HepG2 (cell line): ENCODE results near the gene ATP6V0E2. TPM values are rescaled to one million over a fixed set of nuclear protein-coding genes. Genes with fewer than 3 reads are reported as not detected.

ENCODE experiments used
- ATAC-seq: fragments of 200-7000 bp; cut with Tn5 transposase; 3 replicates; pipeline ENCODE4 v1.9.1; 2020; ENCODE audit warnings: mild to moderate bottlenecking, moderate library complexity
- BruUV-seq: library from RNA; stranded (reverse); fragments of 400-500 nt; replicated peaks from 2 replicates; lab custom pipeline; 2021; lab: Mats Ljungman, UMichigan
- CTCF ChIA-PET: fragments of 300-600 bp; formaldehyde crosslinking; extraction: SDS; loops from one replicate; lab custom pipeline; 2021; ENCODE audit warnings: low total read pairs, inconsistent platforms, low intra/inter-chr PET ratio; lab: Yijun Ruan, JAX
- POLR2A ChIA-PET: fragments of 350-600 bp; sonication (Branson Sonifier 250); formaldehyde crosslinking; loops from one replicate; lab custom pipeline; 2020; ENCODE audit warnings: antibody characterized with exemption, inconsistent platforms; lab: Yijun Ruan, JAX
- DNase-seq: peaks from one replicate; pipeline ENCODE4 v3.0.0-alpha.2; 2015; ENCODE audit warnings: low spot score
- FAIRE-seq: peaks from 3 replicates; lab custom pipeline; 2011; peaks lifted over from hg19 to GRCh38; lab: Jason Lieb, UNC
- H2AFZ ChIP-seq: one replicate; pipeline ENCODE4 v1.6.1; 2011; ENCODE audit warnings: low read length, inconsistent platforms
- H3K27ac ChIP-seq: fragments of 300-600 bp; 3 replicates; pipeline ENCODE4 v1.8.0; 2011; ENCODE audit warnings: mixed run types, mild to moderate bottlenecking, mixed read lengths, low read length, inconsistent platforms; ENCODE audit not compliant: insufficient read depth; ENCODE audit errors: extremely low read length
- H3K27me3 ChIP-seq, 2 experiments: fragments of 200-600 bp in 1 of 2; 2 replicates in 1 of 2; 3 replicates in 1 of 2; pipeline versions ENCODE4 v1.6.0 to v1.8.0; 2011; ENCODE audit warnings: low read length in 2 of 2, mild to moderate bottlenecking in 2 of 2, moderate library complexity in 2 of 2, inconsistent platforms in 1 of 2; ENCODE audit not compliant: insufficient read depth in 2 of 2, control insufficient read depth in 1 of 2
- H3K36me3 ChIP-seq, 2 experiments: fragments of 200-600 bp in 1 of 2; replicated peaks in 1 of 2; 2 replicates in 1 of 2; 3 replicates in 1 of 2; pipeline versions ENCODE4 v1.5.1 to v1.8.0; 2011; ENCODE audit warnings: low read length in 2 of 2, inconsistent platforms in 1 of 2; ENCODE audit not compliant: insufficient read depth in 2 of 2, control insufficient read depth in 1 of 2
- H3K4me1 ChIP-seq: 2 replicates; pipeline ENCODE4 v1.5.1; 2012; ENCODE audit warnings: low read length, inconsistent platforms; ENCODE audit not compliant: insufficient read depth
- H3K4me2 ChIP-seq: 2 replicates; pipeline ENCODE4 v1.6.0; 2011; ENCODE audit warnings: low read depth, low read length, inconsistent platforms
- H3K4me3 ChIP-seq, 3 experiments: fragments of 200-600 bp in 1 of 3; sonication (generic), shearing (Covaris generic) in 1 of 3; replicated peaks in 1 of 3; 2 replicates each; pipeline ENCODE4 v1.5.1; 2011 to 2016; ENCODE audit warnings: low read length in 3 of 3, inconsistent platforms in 2 of 3, low read depth in 2 of 3, mild to moderate bottlenecking in 2 of 3, control low read depth in 1 of 3, mixed read lengths in 1 of 3; ENCODE audit not compliant: insufficient read depth in 1 of 3
- H3K79me2 ChIP-seq: one replicate; pipeline ENCODE4 v1.6.1; 2011; ENCODE audit warnings: low read length, inconsistent platforms; ENCODE audit not compliant: insufficient read depth
- H3K9ac ChIP-seq: 2 replicates; pipeline ENCODE4 v1.6.0; 2011; ENCODE audit warnings: mild to moderate bottlenecking, low read depth, low read length, inconsistent platforms; ENCODE audit not compliant: insufficient read depth
- H3K9me3 ChIP-seq: 2 replicates; pipeline ENCODE4 v1.5.1; 2012; ENCODE audit warnings: mild to moderate bottlenecking, low read length
- H4K20me1 ChIP-seq: 2 replicates; pipeline ENCODE4 v1.6.0; 2011; ENCODE audit warnings: inconsistent platforms, mild to moderate bottlenecking, low read length, moderate library complexity; ENCODE audit not compliant: insufficient read depth
- GLI4 ChIP-seq: sonication (generic); formaldehyde crosslinking; IDR thresholded peaks from 2 replicates; pipeline ENCODE4 v1.5.1; 2020; ENCODE audit warnings: missing genetic modification reagents, mild to moderate bottlenecking, moderate library complexity, borderline replicate concordance
- SATB2 ChIP-seq: sonication (generic); formaldehyde crosslinking; IDR thresholded peaks from 2 replicates; pipeline ENCODE4 v1.5.0; 2020; ENCODE audit warnings: missing genetic modification reagents
- SNAPC4 ChIP-seq: sonication (generic); formaldehyde crosslinking; IDR thresholded peaks from 2 replicates; pipeline ENCODE4 v1.4.0; 2020; ENCODE audit warnings: mild to moderate bottlenecking, missing genetic modification reagents
- SRSF9 ChIP-seq: fragments of 200-400 bp; formaldehyde crosslinking; IDR thresholded peaks from 2 replicates; pipeline ENCODE4 v1.6.1; 2018; ENCODE audit warnings: borderline replicate concordance, mild to moderate bottlenecking, low read depth, low read length; ENCODE audit not compliant: insufficient read depth, poor library complexity, severe bottlenecking
- ZNF552 ChIP-seq: sonication (generic); formaldehyde crosslinking; IDR thresholded peaks from 2 replicates; pipeline ENCODE4 v1.9.0; 2022; ENCODE audit warnings: missing genetic modification reagents, mild to moderate bottlenecking, borderline replicate concordance
- ZNF605 ChIP-seq: sonication (generic); formaldehyde crosslinking; IDR thresholded peaks from 2 replicates; pipeline ENCODE4 v1.8.0; 2022; ENCODE audit warnings: mild to moderate bottlenecking, missing genetic modification reagents
- ZNF761 ChIP-seq: sonication (generic); formaldehyde crosslinking; conservative IDR thresholded peaks from 2 replicates; pipeline ENCODE4 v1.4.0; 2020; ENCODE audit warnings: mild to moderate bottlenecking, missing genetic modification reagents
- WGBS: methylation state at CpG from one replicate; pipeline ENCODE4 v1.1.6; 2017; ENCODE audit warnings: low lambda C conversion rate; 5-methylcytosine and 5-hydroxymethylcytosine counted together
- in situ Hi-C: cut with HindIII; loops from 2 replicates; pipeline ENCODE4 v1.10.0; 2017; ENCODE audit warnings: low pct_unique_long_range_greater_than_20kb; ENCODE audit not compliant: extremely low pct_ligation_motif_present
- intact Hi-C: fragments of 100-400 bp; cut with micrococcal nuclease; formaldehyde crosslinking; loops from one replicate; pipeline ENCODE4 v1.10.0; 2022; ENCODE audit not compliant: unreplicated experiment
- polyA plus RNA-seq, 8 experiments: library from polyadenylated mRNA; depleted of rRNA in 3 of 8; stranded (reverse) in 7 of 8; unstranded in 1 of 8; fragments of >200 nt; fragmentation: Illumina TruSeq in 4 of 8; extraction: Trizol in 4 of 8; gene quantifications; 2 replicates each; pipeline versions ENCODE4 v1.2.1 to v1.2.3, GENCODE V29; 2011 to 2016; ENCODE audit warnings: low read depth in 4 of 8, missing spikeins in 1 of 8, mixed read lengths in 1 of 8; ENCODE audit not compliant: insufficient read depth in 1 of 8
- total RNA-seq, 5 experiments: library from RNA; depleted of rRNA; stranded (reverse); fragments of >200 nt; fragmentation: Illumina TruSeq; extraction: Trizol; gene quantifications; 2 replicates each; pipeline ENCODE4 v1.2.3, GENCODE V29; 2016; ENCODE audit warnings: low read depth in 1 of 5
- TF ChIP-seq, protein P1 (sequence below): sonication (generic); formaldehyde crosslinking; IDR thresholded peaks from 2 replicates; pipeline ENCODE4 v1.8.0; 2022; ENCODE audit warnings: missing genetic modification reagents, low read depth, mild to moderate bottlenecking, borderline replicate concordance
- TF ChIP-seq, protein P2 (sequence below): sonication (generic); formaldehyde crosslinking; IDR thresholded peaks from 2 replicates; pipeline ENCODE4 v1.4.0; 2020; ENCODE audit warnings: missing genetic modification reagents
- TF ChIP-seq, protein P3 (sequence below): sonication (generic); formaldehyde crosslinking; IDR thresholded peaks from 2 replicates; pipeline ENCODE4 v1.4.0; 2020; ENCODE audit warnings: missing genetic modification reagents

Gene ATP6V0E2
- total and polyA plus RNA-seq, 2 of the 13 experiments (the other 11 are each of a cell fraction or from before 2014, with no cell fraction given) = 36.8 to 203 TPM

DNA sequence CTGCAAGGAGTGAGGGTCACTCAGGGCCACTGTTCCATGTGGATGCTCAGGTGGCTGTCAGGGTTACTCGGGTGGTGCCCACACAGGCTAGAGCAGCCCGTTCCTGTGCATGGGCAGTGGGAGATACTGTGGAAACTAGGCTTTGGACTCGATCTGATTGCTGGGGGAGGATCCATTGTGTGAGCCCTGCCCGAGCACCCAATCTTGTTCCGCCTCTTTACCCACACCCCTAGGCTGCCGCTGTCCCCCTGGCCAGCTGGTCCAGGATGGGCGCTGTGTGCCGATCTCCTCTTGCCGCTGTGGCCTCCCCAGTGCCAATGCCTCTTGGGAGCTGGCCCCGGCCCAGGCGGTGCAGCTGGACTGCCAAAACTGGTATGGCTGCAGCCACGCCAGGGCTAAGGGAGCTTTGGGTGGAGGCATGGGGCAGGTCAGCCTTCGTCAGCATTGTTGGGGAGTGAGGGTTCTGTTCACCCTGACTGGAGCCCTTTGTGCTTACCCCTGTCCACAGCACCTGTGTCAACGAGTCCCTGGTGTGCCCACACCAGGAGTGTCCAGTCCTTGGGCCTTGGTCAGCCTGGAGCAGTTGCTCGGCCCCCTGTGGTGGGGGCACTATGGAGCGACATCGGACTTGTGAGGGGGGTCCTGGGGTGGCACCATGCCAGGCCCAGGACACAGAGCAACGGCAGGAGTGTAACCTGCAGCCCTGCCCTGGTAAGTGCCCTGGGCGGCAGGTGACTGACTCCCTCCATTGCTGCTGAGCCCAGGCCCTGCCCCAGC, 48.0 kb upstream of the ATP6V0E2 start:
- Histone ChIP-seq H3K36me3 (no peaks in the 10 kb centered on the region), H2AFZ (no peak overlapping the region)
- CTCF ChIA-PET = no interaction called here

More for the DNA sequence above, 48.0 kb upstream of the ATP6V0E2 start:
- Histone ChIP-seq H3K27me3 (peaks cover 2 to 3% of the 10 kb centered on the region in 2 experiments; a peak in 1 of 5 replicates), H3K27ac (no peak overlapping the region), H3K4me2 (no peak overlapping the region), H3K4me3 (no peak overlapping the region), H3K9me3 (no peaks in the 10 kb centered on the region), H3K79me2 (no peaks in the 10 kb centered on the region), H3K4me1 (peaks cover 15% of the 10 kb centered on the region), H3K9ac (no peak overlapping the region), H4K20me1 (no peaks in the 10 kb centered on the region)
- TF ChIP-seq ZNF605 (CRISPR knock-in tag) = no peak
- TF ChIP-seq, protein P1, sequence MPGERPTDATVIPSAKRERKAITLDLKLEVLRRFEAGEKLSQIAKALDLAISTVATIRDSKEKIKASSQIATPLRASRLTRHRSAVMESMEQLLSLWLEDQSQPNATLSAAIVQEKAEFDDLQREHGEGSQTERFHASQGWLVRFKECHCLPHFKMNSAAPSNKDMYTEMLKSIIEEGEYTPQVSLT (CRISPR knock-in tag) = no peak
- no peak for TF ChIP-seq SNAPC4 (CRISPR knock-in tag)
- TF ChIP-seq ZNF552 (CRISPR knock-in tag) = no peak
- TF ChIP-seq, protein P2, sequence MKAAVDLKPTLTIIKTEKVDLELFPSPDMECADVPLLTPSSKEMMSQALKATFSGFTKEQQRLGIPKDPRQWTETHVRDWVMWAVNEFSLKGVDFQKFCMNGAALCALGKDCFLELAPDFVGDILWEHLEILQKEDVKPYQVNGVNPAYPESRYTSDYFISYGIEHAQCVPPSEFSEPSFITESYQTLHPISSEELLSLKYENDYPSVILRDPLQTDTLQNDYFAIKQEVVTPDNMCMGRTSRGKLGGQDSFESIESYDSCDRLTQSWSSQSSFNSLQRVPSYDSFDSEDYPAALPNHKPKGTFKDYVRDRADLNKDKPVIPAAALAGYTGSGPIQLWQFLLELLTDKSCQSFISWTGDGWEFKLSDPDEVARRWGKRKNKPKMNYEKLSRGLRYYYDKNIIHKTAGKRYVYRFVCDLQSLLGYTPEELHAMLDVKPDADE (CRISPR knock-in tag) = no peak
- TF ChIP-seq SATB2 (CRISPR knock-in tag) = no peak
- TF ChIP-seq SRSF9 = no peak
- no peak for TF ChIP-seq GLI4 (CRISPR knock-in tag)
- no peak for TF ChIP-seq ZNF761 (CRISPR knock-in tag)
- TF ChIP-seq, protein P3, sequence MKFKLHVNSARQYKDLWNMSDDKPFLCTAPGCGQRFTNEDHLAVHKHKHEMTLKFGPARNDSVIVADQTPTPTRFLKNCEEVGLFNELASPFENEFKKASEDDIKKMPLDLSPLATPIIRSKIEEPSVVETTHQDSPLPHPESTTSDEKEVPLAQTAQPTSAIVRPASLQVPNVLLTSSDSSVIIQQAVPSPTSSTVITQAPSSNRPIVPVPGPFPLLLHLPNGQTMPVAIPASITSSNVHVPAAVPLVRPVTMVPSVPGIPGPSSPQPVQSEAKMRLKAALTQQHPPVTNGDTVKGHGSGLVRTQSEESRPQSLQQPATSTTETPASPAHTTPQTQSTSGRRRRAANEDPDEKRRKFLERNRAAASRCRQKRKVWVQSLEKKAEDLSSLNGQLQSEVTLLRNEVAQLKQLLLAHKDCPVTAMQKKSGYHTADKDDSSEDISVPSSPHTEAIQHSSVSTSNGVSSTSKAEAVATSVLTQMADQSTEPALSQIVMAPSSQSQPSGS (CRISPR knock-in tag) = no peak
- 87% methylated on average over 8 of the region's 19 CpGs for WGBS
- POLR2A ChIA-PET = no interaction called here
- ATAC-seq (no peak), FAIRE-seq (no peak), DNase-seq (no peak)
- BruUV-seq = no TSS peak
- intact Hi-C loops (no loop called here), in situ Hi-C loops (no loop called here)
